Measurements from ENCODE around the gene ARHGAP1. TPM values are rescaled to one million over a fixed set of nuclear protein-coding genes. Genes with fewer than 3 reads are reported as not detected.

ARHGAP1 gene
- 67.1 and 73.0 TPM in 2 replicates for total RNA-seq (2022)
- percentile 67 among the genes with signal in this experiment for Bru-seq, nascent RNA
- percentile 70 among the genes with signal in this experiment for BruChase-seq, experiment 1, labeled RNA remaining after a 2-hour chase
- BruChase-seq, experiment 2, labeled RNA remaining after a 6-hour chase = percentile 86 among the genes with signal in this experiment
- long read RNA-seq, transcript ARHGAP1-201 (13 exons, 3,375 nt) = major isoform, 65 of 128 reads
- long read RNA-seq, partial matches to known transcripts = 35 of 128 reads
- long read RNA-seq, other reads (novel, unspliced or antisense) = 27 of 128 reads

- TF ChIP-seq, protein P1, sequence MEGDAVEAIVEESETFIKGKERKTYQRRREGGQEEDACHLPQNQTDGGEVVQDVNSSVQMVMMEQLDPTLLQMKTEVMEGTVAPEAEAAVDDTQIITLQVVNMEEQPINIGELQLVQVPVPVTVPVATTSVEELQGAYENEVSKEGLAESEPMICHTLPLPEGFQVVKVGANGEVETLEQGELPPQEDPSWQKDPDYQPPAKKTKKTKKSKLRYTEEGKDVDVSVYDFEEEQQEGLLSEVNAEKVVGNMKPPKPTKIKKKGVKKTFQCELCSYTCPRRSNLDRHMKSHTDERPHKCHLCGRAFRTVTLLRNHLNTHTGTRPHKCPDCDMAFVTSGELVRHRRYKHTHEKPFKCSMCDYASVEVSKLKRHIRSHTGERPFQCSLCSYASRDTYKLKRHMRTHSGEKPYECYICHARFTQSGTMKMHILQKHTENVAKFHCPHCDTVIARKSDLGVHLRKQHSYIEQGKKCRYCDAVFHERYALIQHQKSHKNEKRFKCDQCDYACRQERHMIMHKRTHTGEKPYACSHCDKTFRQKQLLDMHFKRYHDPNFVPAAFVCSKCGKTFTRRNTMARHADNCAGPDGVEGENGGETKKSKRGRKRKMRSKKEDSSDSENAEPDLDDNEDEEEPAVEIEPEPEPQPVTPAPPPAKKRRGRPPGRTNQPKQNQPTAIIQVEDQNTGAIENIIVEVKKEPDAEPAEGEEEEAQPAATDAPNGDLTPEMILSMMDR (IDR thresholded peaks at IDR 0.05; ENCODE audit: insufficient read depth in 1 of 2, low read depth in 1 of 2, low read length in 1 of 2, severe bottlenecking in 1 of 2, unreplicated experiment in 1 of 2) = no peak
- intact Hi-C loops (cut with micrococcal nuclease; ENCODE audit: unreplicated experiment) = loop anchor here (1.0 to 5.0 kb wide), 3 partner anchors 18 to 146 kb away; no protein-coding TSS in a partner anchor
- peaks cover 55% of the 10 kb centered on the region for H3K36me3 Mint-ChIP-seq (ENCODE audit: insufficient read depth, unreplicated experiment)
These were observed at the start of gene ARHGAP1, which contains the start of gene ZNF408 for GRCh38 chr11:46700241-46701077. ARHGAP1 (minus strand) TSS chr11:46700619; CDS start chr11:46696107, 4,512 bp downstream. ZNF408 (plus strand) TSS chr11:46701031; CDS start chr11:46701048, 17 bp downstream.

GRCh38 chr11:46747150-46747549 is 46.7 kb upstream of the ARHGAP1 start:
- Mint-ChIP-seq H3K27me3 (ENCODE audit: insufficient read depth, unreplicated experiment) (no peaks in the 10 kb centered on the region), H3K9me3 (ENCODE audit: unreplicated experiment) (no peaks in the 10 kb centered on the region), H3K4me1 (ENCODE audit: low read depth, unreplicated experiment) (peaks cover 6% of the 10 kb centered on the region), H3K4me3 (ENCODE audit: unreplicated experiment) (no peak overlapping the region), H3K36me3 (ENCODE audit: insufficient read depth, unreplicated experiment) (peaks cover 96% of the 10 kb centered on the region), H3K27ac (ENCODE audit: unreplicated experiment) (no peak overlapping the region)
- Histone ChIP-seq H3K9me3 (no peaks in the 10 kb centered on the region), H3K4me1 (peaks cover 14% of the 10 kb centered on the region), H3K27me3 (replicated peaks; ENCODE audit: control insufficient read depth, insufficient read depth, low read length) (no peaks in the 10 kb centered on the region), H3K36me3 (ENCODE audit: control insufficient read depth, insufficient read depth, low read length) (peaks cover 9% of the 10 kb centered on the region), H3K4me3 (ENCODE audit: low read depth, low read length) (no peak overlapping the region)
- ChIA-PET CTCF (no interaction called here), POLR2A (no interaction called here)
- DNase-seq = no peak
- no TSS peak for BruUV-seq (replicated peaks)
- TF ChIP-seq, protein P1 (IDR thresholded peaks at IDR 0.05; ENCODE audit: insufficient read depth in 1 of 2, low read depth in 1 of 2, low read length in 1 of 2, severe bottlenecking in 1 of 2, unreplicated experiment in 1 of 2) = no peak
- intact Hi-C loops (cut with micrococcal nuclease; ENCODE audit: unreplicated experiment) = no loop called here

More at GRCh38 chr11:46700241-46701077, at the start of gene ARHGAP1, which contains the start of gene ZNF408:
- H3K36me3 ChIP-seq (ENCODE audit: control insufficient read depth, insufficient read depth, low read length) = peaks cover 16% of the 10 kb centered on the region
- CTCF ChIA-PET = interaction anchor here (0.6 to 1.5 kb wide), 6 partner anchors 17 to 853 kb away, joined by 3 to 6 read pairs (median 4); no protein-coding TSS in a partner anchor
- POLR2A ChIA-PET = interaction anchor here (0.5 to 1.6 kb wide), 8 partner anchors 19 to 236 kb away, joined by 3 to 14 read pairs (median 4); partner anchors contain the start of genes CSTPP1 and F2
- BruUV-seq (replicated peaks) = no TSS peak
- H3K27me3 ChIP-seq (replicated peaks; ENCODE audit: control insufficient read depth, insufficient read depth, low read length) = no peaks in the 10 kb centered on the region
- peak; percentile 99 to 100 for DNase-seq
- peaks cover 6% of the 10 kb centered on the region for H3K4me1 ChIP-seq
- H3K4me3 Mint-ChIP-seq (ENCODE audit: unreplicated experiment) = peak within 1 kb of the TSS; percentile 96
- H3K27ac Mint-ChIP-seq (ENCODE audit: unreplicated experiment) = peak within 1 kb of the TSS; percentile 99
- H3K9me3 Mint-ChIP-seq (ENCODE audit: unreplicated experiment) = no peaks in the 10 kb centered on the region
- no peaks in the 10 kb centered on the region for H3K9me3 ChIP-seq
- peak within 1 kb of the TSS; percentile 87 for H3K4me3 ChIP-seq (ENCODE audit: low read depth, low read length)
- H3K4me1 Mint-ChIP-seq (ENCODE audit: low read depth, unreplicated experiment) = peaks cover 7% of the 10 kb centered on the region
- no peaks in the 10 kb centered on the region for H3K27me3 Mint-ChIP-seq (ENCODE audit: insufficient read depth, unreplicated experiment)

- ChIA-PET POLR2A (no interaction called here), CTCF (no interaction called here)
- Mint-ChIP-seq H3K4me1 (ENCODE audit: low read depth, unreplicated experiment) (peaks cover 6% of the 10 kb centered on the region), H3K27ac (ENCODE audit: unreplicated experiment) (no peak overlapping the region), H3K9me3 (ENCODE audit: unreplicated experiment) (no peaks in the 10 kb centered on the region), H3K36me3 (ENCODE audit: insufficient read depth, unreplicated experiment) (peaks cover 98% of the 10 kb centered on the region), H3K27me3 (ENCODE audit: insufficient read depth, unreplicated experiment) (no peaks in the 10 kb centered on the region), H3K4me3 (ENCODE audit: unreplicated experiment) (no peak overlapping the region)
- no peaks in the 10 kb centered on the region for H3K27me3 ChIP-seq (replicated peaks; ENCODE audit: control insufficient read depth, insufficient read depth, low read length)
- TF ChIP-seq, protein P1 (IDR thresholded peaks at IDR 0.05; ENCODE audit: insufficient read depth in 1 of 2, low read depth in 1 of 2, low read length in 1 of 2, severe bottlenecking in 1 of 2, unreplicated experiment in 1 of 2) = no peak
- H3K4me1 ChIP-seq = peaks cover 10% of the 10 kb centered on the region
- intact Hi-C loops (cut with micrococcal nuclease; ENCODE audit: unreplicated experiment) = no loop called here
- no peaks in the 10 kb centered on the region for H3K9me3 ChIP-seq
- no peak for DNase-seq
- no peak overlapping the region for H3K4me3 ChIP-seq (ENCODE audit: low read depth, low read length)
- BruUV-seq (replicated peaks) = no TSS peak
- peaks cover 9% of the 10 kb centered on the region for H3K36me3 ChIP-seq (ENCODE audit: control insufficient read depth, insufficient read depth, low read length)
These were observed 45.6 kb upstream of the ARHGAP1 start for GRCh38 chr11:46745995-46746394.
